Endometrial microvascular endothelial cells (primary cell): ENCODE results near the gene LCNL1. TPM values are rescaled to one million over a fixed set of nuclear protein-coding genes. Genes with fewer than 3 reads are reported as not detected.
"Not testable (repeated sequence)": the region's sequence is repeated elsewhere in the genome, so short reads cannot be mapped to it uniquely, and the experiment has no call there.

Experiments used
- in situ Hi-C: cut with HindIII; loops from 2 replicates; pipeline ENCODE4 v1.10.0; 2017; ENCODE audit warnings: low sequenced_read_pairs, low pct_unique_long_range_greater_than_20kb; ENCODE audit errors: inconsistent ontology term
- total RNA-seq: library from RNA; depleted of rRNA; stranded (reverse); fragments of >200 nt; gene quantifications from one replicate; pipeline ENCODE4 v1.2.3, GENCODE V29; 2015; ENCODE audit errors: inconsistent ontology term

Gene LCNL1
- total RNA-seq, 1 donor from 2014 or later: not detected

- in situ Hi-C loops: no loop called here
Observed at GRCh38 chr9:137001857-137002645, 19.3 kb downstream of the LCNL1 start.

GRCh38 chr9:137002646-137003041 lies 19.9 kb downstream of the LCNL1 start:
- in situ Hi-C loops: no loop called here

GRCh38 chr9:137004285-137004684 lies 21.5 kb downstream of the LCNL1 start:
- in situ Hi-C loops: not testable (repeated sequence)

GRCh38 chr9:137006116-137007003 lies 23.6 kb downstream of the LCNL1 start:
- in situ Hi-C loops: no loop called here

- in situ Hi-C loops: no loop called here
Observed at GRCh38 chr9:137007108-137007815, 24.5 kb downstream of the LCNL1 start.

DNA sequence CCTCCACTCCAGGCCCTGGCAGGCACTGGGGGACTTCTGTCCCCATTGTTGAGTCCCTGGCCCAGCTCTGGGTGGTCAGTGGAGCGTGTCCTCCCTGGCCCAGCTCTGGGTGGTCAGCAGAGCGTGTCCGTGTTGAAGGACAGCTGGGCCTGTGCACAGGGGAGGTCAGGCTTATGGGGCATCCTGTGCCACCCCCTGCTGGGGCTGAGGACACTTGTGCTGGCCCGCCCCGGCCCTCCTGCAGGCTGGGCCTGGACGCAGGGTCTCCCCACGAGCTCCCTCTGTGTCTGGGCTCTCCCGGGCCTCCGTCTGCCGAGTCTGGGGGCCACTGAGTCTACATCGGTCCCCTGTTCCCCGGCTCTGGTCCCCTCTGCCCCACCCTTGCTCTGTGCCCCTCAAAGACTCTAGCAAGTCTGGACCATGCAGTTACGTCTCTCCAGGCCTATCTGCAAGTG lies 25.1 kb downstream of the LCNL1 start:
- in situ Hi-C loops: no loop called here

- in situ Hi-C loops: no loop called here
Observed at GRCh38 chr9:137008312-137008711, 25.5 kb downstream of the LCNL1 start.

GRCh38 chr9:137009217-137009616 lies 26.4 kb downstream of the LCNL1 start:
- in situ Hi-C loops: no loop called here

DNA sequence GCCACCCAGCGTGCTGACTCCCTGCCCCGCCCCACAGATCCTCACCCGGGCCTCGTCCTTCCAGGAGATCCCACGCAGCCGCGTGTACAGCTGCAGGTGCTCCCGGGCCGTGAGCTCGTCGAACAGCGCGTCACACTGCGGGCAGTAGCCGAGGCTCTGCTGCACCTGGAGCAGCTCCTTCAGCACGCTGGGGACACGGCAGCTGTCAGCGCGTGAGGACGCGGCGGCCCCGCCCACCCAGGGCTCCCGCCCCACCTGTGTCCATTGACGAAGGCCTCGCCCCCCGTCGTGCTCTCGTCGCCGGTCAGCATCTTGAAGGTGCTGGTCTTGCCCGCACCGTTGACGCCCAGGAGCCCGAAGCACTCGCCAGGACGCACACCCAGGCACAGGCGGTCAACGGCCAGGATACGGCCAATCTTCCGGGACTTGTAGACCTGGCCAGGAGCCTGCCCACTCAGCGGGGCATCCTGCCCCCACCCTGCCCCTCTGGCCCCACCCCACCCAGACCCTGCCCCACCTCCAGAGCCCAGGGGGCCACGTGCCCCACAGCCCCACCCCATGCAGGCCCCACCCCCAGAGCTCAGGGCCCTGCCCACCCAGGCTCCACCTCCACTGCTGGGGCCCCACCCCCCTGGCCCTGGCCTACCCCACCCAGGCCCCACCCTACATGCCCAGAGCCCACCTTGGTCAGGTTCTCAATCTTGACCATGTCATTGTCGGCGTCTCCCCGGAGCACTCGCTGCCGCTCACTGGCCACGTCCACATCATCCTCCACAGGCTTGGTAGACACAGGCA lies 27.3 kb downstream of the LCNL1 start:
- in situ Hi-C loops: no loop called here

GRCh38 chr9:137011156-137011555 lies 28.4 kb downstream of the LCNL1 start:
- in situ Hi-C loops: no loop called here

DNA sequence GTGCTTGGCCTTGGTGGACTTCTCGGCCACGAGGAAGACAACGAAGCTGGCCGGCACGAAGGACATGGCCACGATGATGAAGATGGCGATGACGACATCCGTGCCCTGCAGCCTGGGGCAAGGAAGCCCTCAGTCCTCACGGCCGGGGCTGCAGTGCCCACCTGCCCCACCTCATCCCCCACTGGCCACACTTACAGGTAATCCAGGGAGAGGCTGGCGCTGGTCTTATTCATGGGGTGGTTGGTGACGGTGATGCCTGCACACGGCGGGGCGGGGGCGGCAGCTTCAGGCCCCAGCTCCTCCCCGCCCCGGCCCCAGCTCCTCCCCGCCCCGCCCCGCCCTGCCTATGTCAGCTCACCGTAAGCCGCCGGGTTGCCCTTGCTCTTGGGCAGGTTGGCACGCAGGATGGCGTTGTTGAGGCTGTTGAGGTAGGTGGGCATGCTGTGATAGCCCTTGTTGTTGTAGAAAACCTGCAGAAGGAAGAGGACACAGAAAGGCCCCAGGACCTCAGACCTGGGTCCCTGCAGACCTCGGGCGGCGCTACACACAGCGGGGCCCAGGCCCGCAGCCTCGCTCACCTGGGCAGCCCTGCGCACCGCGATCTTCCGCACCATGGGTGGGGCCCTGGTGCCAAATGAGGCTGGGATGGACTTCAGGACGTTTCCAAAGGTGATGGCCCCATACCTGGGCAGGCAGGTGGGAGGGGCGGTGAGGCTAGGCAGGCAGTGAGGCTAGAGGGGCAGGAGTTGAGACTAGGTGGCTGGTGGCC lies 29.3 kb downstream of the LCNL1 start:
- in situ Hi-C loops: no loop called here

DNA sequence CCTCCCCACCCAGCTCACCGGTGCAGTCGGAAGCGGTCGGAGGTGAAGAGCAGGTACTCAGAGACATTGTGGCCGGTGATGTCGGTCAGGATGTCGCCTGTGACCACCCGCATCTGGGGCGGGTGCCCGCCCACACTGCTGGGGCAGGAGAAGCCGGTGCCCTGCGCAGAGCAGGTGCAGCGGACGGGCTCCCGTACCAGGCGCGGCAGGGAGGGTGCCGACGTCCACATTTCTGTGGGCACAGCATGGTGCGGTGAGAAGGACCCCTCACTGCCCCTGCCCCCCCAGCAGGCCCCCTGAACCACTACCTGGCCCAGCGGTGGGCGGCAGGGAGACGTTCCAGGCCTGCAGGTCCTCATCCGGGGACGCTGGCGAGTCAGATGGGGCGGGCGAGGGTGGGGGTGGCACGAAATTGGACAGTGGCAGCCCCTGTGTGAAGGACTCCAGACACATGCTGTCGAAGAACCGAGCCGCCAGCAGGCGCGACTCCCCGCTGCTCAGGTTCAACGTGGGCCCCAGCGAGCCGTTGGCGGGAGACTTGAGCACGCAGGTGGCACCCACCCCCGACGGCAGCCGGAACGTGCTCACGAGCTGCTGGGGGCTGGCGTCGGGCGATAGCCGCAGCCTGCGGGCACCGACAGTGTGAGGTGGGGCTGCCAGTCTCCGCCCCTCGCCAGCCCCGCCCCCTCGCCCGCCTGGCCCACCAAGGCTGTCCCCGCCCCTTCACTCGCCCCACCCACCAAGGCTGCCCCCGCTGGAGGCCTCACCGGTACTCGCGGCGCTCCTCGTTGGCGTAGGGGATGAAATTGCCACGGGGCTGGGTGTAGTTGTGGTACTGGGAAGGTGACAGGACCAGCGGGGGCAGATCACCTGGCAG lies 30.1 kb downstream of the LCNL1 start:
- in situ Hi-C loops: no loop called here

- in situ Hi-C loops: no loop called here
Observed at GRCh38 chr9:137013571-137013940, 30.8 kb downstream of the LCNL1 start.

DNA sequence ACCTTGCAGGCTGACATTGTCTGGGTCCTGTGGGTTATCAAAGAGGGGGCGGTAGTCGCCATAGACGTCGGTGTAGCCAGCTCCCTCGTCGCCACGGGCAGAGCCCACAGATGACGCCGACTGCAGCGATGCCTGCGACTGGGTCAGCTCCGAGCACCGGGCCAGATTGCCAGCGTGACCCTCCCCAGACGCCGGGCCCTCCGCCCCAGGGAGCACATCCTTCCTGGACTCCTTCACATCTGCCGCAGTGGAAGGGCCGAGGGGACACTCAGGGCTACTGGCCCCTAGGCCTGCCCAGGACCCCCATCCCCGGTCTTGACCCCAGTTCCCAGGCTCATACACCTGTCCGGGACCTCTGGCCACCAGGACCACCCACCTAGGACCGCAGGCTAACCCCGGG lies 31.4 kb downstream of the LCNL1 start:
- in situ Hi-C loops: no loop called here

GRCh38 chr9:137014776-137015539 lies 32.2 kb downstream of the LCNL1 start:
- in situ Hi-C loops: no loop called here

GRCh38 chr9:137015540-137015930 lies 32.7 kb downstream of the LCNL1 start:
- in situ Hi-C loops: no loop called here
